Right forelimb (tissue), 1 donor: ENCODE results near the gene CDK8.
"Not testable (repeated sequence)": the region's sequence is repeated elsewhere in the genome, so short reads cannot be mapped to it uniquely, and the experiment has no call there.

Experiments
- DNase-seq: peaks from one replicate; pipeline ENCODE4 v3.0.0-alpha.2; 2018

The CDK8 gene

DNA sequence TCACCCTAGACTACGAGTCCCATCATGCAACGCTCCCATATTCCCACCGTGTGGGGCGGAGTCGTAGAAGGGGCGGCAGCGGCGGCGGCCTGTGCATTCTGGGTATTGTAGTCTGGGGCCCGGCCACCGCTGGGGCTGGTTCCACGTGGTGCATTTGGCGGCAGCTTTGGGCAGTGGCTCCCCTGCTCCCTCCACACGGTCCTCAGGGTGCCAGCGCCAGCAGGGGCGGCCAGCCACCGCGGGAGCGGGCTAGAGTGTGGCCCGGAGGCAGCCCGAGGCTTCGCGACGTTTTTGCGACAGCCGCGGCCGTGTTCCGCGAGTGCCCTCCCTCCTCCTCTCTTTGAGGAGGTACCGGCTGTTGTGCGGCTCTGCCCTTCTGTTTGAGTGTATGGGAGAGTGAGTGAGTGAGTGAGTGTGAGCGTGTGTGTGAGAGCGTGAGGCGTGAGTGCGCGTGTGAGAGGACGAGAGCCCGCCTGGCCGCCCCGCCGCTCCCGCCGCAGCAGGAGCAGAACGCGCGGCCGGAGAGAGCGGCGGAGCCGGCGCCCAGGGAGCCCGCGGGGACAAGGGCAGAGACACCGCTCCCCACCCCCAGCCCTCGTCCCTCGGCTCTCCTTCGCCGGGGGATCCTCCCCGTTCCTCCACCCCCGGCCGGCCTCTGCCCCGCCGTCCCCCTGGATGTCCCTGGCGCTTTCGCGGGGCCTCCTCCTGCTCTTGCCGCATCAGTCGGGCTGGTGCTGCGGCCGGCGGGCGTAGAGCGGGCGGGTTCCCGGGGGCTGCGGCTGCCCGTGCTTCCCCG, at the start of gene CDK8:
Gene CDK8, plus strand, starts transcription at position 343 of the 796 bp plus-strand sequence. CDS start 513 bp downstream, outside the sequence.
- peak; percentile 95 for DNase-seq

DNA sequence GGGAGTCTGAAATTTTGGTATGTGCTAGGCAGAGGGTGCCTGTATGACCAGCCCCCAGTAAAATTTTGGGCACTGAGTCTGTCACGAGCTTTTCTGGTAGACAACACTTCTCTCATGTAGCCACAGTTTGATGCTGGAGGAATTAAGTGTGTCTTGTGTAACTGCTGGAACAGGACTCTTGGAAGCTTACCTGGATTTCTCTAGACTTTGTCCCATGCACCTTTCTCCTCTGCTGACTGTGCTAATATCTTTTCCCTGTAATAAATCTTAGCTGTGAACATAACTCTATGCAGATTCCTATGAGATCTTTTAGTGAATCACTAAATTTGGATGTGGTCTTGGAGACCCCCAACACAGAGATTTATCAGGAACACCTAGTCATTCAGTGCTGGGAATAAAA, 45.6 kb upstream of the CDK8 start:
- DNase-seq = no peak

GRCh38 chr13:26213345-26213744, 40.6 kb upstream of the CDK8 start:
- no peak for DNase-seq

DNA sequence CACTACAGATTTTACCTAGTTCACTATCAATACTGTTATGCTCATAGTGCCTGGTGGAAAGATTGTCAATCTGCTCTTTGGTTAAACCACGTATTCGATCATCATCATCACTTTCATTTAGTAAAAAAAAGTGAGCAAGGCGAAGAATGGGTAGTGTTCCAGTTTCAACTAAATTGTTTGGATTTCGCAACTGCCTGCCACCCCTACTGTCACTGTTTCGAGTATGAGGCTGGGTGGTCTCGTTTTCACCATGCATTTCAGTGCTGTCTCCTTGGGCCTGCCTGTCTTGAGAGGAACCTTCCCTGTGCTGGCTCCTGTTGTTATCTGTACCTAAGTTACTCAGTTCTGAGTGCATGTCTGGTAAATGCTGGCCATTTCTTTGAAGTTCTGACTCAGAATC, 39.9 kb upstream of the CDK8 start:
- no peak for DNase-seq

DNA sequence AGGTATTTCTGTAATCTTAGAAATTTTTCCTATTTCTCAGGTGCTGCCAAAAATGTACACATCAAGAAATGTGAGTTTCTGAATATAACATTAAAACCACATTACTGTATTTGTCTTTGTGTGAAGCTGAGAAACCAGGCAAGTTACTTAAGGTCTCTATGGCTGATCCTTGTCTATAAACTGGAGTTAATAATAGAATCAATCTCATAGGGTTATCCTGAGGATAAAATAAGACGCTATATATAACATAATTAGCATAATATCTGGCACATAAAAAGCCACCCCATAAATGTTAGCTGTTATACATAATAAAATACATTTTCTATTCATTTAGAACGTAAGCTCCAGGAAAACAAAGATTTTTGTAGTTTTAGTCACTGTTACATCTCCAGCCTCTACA, 37.9 kb upstream of the CDK8 start:
- DNase-seq = no peak

- DNase-seq = no peak
Observed at GRCh38 chr13:26219726-26220125, 34.2 kb upstream of the CDK8 start.

DNA sequence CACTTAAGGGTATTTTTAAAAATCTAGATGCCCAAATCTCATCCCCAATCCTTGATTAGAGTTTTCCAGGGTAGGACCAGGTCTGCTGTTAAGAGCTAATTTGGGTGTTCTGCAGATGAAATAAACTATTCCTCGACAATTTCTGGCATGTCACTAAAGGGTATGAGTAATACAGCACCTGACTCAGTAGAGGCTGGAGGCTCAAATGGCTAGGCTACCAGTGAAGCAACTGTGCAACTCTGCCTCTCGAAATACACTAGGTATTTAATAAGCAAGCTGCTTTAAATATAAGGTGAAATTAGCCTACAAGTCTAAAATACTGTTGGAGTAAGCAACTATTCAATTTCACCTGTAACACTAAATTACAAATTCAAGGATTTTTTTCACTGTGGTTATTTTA, 33.4 kb upstream of the CDK8 start:
- no peak for DNase-seq

GRCh38 chr13:26221399-26221720, 32.6 kb upstream of the CDK8 start:
- DNase-seq = no peak

DNA sequence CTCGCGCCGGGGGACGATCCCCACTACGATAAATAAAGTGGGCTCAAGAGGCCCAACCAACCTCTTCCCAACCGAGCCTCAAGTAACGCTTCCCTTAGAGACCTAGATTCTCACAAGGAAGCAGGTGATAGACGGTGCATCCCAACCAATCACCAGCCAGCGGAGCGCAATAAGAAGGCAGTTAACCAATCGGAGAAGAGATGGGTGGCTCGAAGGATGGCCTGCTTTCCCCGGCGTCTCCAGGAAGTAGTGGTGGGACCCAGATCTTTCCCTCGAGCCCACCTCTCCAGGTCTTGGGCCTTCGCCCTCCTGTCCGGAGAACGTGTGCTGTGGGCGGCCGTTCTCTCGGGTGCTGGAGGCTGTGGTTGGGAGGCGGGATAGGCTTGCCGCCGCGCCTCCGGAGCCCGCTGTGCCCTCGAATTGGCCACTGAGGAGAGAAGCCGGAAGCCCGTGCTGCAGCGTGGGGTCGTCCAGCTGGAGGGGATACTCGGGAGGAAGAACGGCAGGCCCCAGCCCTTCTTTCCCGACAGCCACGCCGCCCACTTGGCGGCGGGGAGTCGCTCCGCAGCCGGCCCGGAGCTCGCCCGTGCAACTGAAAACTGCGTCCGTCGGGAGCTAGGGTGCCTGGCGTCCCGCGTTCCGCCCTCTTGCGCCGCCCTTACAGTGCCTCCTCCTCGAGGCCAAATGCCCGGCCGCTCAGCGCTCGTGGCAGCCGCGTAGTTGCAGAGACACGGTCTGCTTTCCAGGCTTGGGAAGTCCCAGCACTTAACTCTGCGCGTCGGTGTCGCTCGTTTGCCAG, 32.0 kb upstream of the CDK8 start, which contains the start of gene RNF6:
Gene RNF6, minus strand, starts transcription at position 594 of the 799 bp plus-strand sequence. CDS start 2,665 bp downstream, outside the sequence.
- DNase-seq = peak; percentile 92

GRCh38 chr13:26222520-26223046, 31.3 kb upstream of the CDK8 start:
- DNase-seq = no peak

GRCh38 chr13:26225896-26226617, 27.9 kb upstream of the CDK8 start:
- DNase-seq = no peak

GRCh38 chr13:26227166-26227971, 26.6 kb upstream of the CDK8 start:
- no peak for DNase-seq

GRCh38 chr13:26228096-26228495, 25.8 kb upstream of the CDK8 start:
- no peak for DNase-seq

GRCh38 chr13:26229080-26229615, 24.8 kb upstream of the CDK8 start:
- no peak for DNase-seq

GRCh38 chr13:26230703-26231102, 23.2 kb upstream of the CDK8 start:
- no peak for DNase-seq

DNA sequence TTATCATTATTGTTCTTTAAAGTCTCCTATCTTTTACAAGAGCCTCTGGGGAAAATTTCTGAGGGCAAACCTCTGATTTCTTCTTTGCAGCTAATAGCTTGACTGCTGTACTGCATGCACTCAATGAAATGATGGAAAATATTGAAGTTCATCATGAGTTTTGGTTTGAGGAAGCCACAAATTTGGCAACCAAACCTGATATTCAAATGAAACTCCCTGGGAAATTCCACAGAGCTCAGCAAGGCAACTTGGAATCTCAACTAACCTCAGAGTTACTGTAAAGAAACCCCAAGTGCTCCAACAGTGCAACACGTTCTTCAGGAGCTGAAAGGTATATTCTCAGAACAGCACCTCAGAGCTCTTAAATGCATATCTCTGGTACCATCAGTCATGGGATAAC, 17.6 kb upstream of the CDK8 start:
- no peak for DNase-seq

GRCh38 chr13:26246154-26246553, 7.8 kb upstream of the CDK8 start:
- no peak for DNase-seq

DNA sequence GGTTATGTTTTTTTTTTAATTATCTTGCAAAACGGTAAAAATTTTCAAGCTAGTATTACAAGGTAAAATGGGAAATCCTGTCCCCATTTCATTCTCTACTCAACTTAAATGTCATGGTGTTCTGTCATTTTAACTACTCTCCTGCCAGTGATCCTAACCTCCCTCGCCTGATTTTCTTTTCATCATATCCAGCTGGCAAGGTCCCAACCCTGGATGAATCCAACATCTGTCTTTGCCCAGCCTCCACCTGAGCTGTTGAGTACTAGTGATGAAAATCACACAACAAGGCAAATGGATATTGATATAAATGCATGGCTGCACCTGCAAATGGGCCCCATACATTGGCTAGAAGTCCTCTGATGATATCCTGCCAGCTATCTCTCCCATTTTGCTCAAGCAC, 6.9 kb upstream of the CDK8 start:
- DNase-seq = no peak

DNA sequence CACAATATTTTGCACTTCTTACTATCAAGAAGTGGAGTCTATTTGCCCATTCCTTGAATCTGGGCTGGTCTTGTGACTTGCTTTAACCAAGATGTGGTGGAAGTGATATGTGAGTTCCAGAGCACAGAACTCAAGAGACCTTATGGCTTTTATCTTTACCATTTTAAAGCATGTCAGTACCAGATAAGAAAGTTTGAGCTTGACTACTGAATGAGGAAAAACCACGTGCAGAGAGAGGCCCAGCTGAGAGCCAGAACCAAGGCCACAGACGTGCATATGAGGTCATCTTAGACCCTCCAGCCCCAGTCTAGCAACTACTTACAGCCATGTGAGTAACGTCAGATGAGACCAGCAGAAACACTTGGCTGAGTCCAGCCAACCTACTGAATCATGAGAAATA, 6.3 kb upstream of the CDK8 start:
- DNase-seq = no peak

DNA sequence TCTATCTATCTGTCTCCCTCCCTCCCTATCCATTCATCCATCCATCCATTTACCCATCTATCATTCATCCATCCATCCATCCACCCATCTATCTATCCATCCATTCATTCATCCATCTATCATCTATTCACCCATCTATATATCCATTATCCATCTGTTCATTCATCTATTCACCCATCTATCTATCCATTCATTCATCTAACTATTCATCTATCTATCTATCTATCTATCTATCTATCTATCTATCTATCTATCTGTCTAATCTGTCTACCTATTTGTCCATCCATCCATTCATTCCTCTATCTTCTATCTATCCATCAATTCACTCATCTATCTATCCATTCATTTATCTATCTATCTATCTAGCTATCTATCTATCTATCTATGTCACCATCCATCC, 4.4 kb upstream of the CDK8 start:
- DNase-seq = no peak

- DNase-seq = not testable (repeated sequence)
Observed at GRCh38 chr13:26252006-26252405, 1.9 kb upstream of the CDK8 start.

- no peak for DNase-seq
Observed at GRCh38 chr13:26253262-26253786, 605 bp upstream of the CDK8 start.
